Ishikawa (cell line): ENCODE results near the gene TBKBP1.

ENCODE experiments used
- CEBPB ChIP-seq: IDR thresholded peaks from 2 replicates; pipeline ENCODE4 v1.6.1; 2012
- CREB1 ChIP-seq: IDR thresholded peaks from 2 replicates; pipeline ENCODE4 v1.6.1; 2012; ENCODE audit warnings: low read depth
- EGR1 ChIP-seq: IDR thresholded peaks from 2 replicates; pipeline ENCODE4 v1.6.1; 2012
- EP300 ChIP-seq: IDR thresholded peaks from 2 replicates; pipeline ENCODE4 v1.6.1; 2012; ENCODE audit warnings: borderline replicate concordance
- FOXM1 ChIP-seq: IDR thresholded peaks from 2 replicates; pipeline ENCODE4 v1.6.1; 2012; ENCODE audit warnings: low read depth, borderline replicate concordance
- NFIC ChIP-seq: IDR thresholded peaks from 2 replicates; pipeline ENCODE4 v1.6.1; 2012
- RAD21 ChIP-seq: IDR thresholded peaks from 2 replicates; pipeline ENCODE4 v1.6.1; 2012; ENCODE audit warnings: low read depth
- TAF1 ChIP-seq: IDR thresholded peaks from 2 replicates; pipeline ENCODE4 v1.6.1; 2012; ENCODE audit warnings: low read depth, mild to moderate bottlenecking
- TCF12 ChIP-seq: IDR thresholded peaks from 2 replicates; pipeline ENCODE4 v1.6.1; 2012; ENCODE audit warnings: low read depth
- TEAD4 ChIP-seq: IDR thresholded peaks from 2 replicates; pipeline ENCODE4 v1.6.1; 2012
- YY1 ChIP-seq: IDR thresholded peaks from 2 replicates; pipeline ENCODE4 v1.6.1; 2012; ENCODE audit warnings: low read depth
- ZBTB7A ChIP-seq: IDR thresholded peaks from 2 replicates; pipeline ENCODE4 v1.6.1; 2012; ENCODE audit warnings: low read depth
- TF ChIP-seq, protein P1 (sequence below): IDR thresholded peaks from 2 replicates; pipeline ENCODE4 v1.6.1; 2012
- TF ChIP-seq, protein P2 (sequence below): IDR thresholded peaks from 2 replicates; pipeline ENCODE4 v1.6.1; 2012; ENCODE audit warnings: low read depth, mild to moderate bottlenecking
- TF ChIP-seq, protein P3 (sequence below): IDR thresholded peaks from 2 replicates; pipeline ENCODE4 v1.6.1; 2012

TBKBP1 gene

DNA sequence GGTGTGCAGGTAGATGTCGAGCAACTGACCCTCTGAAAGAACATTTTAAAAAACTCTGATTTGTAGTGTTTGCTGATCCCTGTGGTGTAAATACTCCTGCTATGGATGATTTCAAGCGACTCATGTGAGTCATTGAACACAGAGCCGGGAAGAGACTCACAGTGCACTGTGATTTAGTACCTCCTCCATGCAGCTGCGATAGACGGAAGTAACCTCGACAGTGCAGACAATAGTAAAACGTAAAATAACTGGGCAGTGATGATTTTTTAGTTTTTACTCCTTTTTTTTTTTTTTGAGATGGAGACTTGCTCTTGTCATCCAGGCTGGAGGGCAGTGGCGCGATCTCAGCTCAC lies 47.8 kb downstream of the TBKBP1 start:
- TF ChIP-seq, protein P1, sequence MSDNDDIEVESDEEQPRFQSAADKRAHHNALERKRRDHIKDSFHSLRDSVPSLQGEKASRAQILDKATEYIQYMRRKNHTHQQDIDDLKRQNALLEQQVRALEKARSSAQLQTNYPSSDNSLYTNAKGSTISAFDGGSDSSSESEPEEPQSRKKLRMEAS, result no peak
- TF ChIP-seq EGR1 (no peak), TEAD4 (no peak), TAF1 (no peak), CREB1 (no peak), TCF12 (no peak), NFIC (no peak), ZBTB7A (no peak), EP300 (no peak), FOXM1 (no peak), YY1 (no peak), RAD21 (no peak), CEBPB (no peak)
- TF ChIP-seq, protein P2, sequence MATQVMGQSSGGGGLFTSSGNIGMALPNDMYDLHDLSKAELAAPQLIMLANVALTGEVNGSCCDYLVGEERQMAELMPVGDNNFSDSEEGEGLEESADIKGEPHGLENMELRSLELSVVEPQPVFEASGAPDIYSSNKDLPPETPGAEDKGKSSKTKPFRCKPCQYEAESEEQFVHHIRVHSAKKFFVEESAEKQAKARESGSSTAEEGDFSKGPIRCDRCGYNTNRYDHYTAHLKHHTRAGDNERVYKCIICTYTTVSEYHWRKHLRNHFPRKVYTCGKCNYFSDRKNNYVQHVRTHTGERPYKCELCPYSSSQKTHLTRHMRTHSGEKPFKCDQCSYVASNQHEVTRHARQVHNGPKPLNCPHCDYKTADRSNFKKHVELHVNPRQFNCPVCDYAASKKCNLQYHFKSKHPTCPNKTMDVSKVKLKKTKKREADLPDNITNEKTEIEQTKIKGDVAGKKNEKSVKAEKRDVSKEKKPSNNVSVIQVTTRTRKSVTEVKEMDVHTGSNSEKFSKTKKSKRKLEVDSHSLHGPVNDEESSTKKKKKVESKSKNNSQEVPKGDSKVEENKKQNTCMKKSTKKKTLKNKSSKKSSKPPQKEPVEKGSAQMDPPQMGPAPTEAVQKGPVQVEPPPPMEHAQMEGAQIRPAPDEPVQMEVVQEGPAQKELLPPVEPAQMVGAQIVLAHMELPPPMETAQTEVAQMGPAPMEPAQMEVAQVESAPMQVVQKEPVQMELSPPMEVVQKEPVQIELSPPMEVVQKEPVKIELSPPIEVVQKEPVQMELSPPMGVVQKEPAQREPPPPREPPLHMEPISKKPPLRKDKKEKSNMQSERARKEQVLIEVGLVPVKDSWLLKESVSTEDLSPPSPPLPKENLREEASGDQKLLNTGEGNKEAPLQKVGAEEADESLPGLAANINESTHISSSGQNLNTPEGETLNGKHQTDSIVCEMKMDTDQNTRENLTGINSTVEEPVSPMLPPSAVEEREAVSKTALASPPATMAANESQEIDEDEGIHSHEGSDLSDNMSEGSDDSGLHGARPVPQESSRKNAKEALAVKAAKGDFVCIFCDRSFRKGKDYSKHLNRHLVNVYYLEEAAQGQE, result no peak
- TF ChIP-seq, protein P3, sequence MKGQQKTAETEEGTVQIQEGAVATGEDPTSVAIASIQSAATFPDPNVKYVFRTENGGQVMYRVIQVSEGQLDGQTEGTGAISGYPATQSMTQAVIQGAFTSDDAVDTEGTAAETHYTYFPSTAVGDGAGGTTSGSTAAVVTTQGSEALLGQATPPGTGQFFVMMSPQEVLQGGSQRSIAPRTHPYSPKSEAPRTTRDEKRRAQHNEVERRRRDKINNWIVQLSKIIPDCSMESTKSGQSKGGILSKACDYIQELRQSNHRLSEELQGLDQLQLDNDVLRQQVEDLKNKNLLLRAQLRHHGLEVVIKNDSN, result no peak

DNA sequence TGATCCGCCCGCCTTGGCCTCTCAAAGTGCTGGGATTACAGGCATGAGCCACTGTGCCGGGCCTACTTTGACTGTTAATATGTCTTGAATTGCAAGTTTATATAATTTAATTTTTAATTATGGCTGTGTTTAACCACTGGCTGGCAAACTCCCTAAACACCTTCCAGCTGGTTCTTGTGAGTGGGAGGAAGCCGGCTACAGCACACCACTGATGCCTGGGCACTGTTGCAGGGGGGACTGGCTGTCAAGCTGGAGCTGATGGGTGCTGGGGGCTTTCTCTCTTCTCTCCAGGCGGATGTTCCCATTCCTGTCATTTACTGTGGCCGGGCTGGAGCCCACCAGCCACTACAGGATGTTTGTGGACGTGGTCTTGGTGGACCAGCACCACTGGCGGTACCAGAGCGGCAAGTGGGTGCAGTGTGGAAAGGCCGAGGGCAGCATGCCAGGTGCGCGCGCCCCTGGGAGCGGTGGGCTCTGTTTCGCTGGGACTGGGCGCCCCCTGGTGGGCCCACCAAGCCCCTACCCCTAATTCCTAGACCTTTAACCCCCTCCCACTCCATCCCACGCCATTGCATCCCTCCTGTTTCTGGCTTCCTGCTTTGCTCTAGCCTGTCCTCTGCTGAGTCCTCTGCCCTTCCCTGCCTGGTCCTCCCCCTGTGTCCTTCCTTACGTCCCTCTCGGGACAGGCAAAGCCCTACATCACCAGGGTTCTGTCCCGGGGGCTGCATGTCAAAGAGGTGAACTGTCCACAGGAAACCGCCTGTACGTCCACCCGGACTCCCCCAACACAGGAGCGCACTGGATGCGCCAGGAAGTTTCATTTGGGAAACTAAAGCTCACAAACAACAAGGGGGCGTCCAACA lies 48.6 kb downstream of the TBKBP1 start:
- no peak for TF ChIP-seq TCF12
- peak; percentile 37; the same call in 1 of the 2 replicates for TF ChIP-seq RAD21
- TF ChIP-seq YY1, result no peak
- no peak for TF ChIP-seq CEBPB

DNA sequence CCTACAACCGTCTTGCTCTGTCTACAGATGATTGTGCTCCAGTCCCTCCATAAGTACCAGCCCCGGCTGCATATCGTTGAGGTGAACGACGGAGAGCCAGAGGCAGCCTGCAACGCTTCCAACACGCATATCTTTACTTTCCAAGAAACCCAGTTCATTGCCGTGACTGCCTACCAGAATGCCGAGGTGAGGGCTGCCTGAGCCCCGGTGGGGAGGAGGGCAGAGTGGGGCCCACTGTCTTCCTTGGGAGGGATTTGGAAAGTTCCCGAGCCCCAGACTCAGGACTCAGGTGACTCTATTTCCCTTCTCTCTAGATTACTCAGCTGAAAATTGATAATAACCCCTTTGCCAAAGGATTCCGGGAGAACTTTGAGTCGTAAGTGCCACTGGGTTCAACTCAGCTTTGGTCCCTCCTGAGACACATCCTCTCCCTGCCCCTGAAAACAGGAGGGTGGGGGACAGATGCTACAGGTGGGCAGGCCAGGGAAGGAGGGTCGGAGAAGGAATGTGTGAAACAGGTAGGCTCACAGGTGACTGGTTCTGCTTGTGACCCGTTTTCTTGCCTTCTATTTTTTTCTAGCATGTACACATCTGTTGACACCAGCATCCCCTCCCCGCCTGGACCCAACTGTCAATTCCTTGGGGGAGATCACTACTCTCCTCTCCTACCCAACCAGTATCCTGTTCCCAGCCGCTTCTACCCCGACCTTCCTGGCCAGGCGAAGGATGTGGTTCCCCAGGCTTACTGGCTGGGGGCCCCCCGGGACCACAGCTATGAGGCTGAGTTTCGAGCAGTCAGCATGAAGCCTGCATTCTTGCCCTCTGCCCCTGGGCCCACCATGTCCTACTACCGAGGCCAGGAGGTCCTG lies 50.4 kb downstream of the TBKBP1 start:
- TF ChIP-seq CREB1 (no peak), ZBTB7A (no peak), RAD21 (no peak), FOXM1 (no peak), TCF12 (no peak), TAF1 (no peak), YY1 (no peak), TEAD4 (no peak), EGR1 (no peak), EP300 (no peak), CEBPB (no peak), NFIC (no peak)
- TF ChIP-seq, protein P2, result no peak
- TF ChIP-seq, protein P1, result no peak
- TF ChIP-seq, protein P3, result no peak

DNA sequence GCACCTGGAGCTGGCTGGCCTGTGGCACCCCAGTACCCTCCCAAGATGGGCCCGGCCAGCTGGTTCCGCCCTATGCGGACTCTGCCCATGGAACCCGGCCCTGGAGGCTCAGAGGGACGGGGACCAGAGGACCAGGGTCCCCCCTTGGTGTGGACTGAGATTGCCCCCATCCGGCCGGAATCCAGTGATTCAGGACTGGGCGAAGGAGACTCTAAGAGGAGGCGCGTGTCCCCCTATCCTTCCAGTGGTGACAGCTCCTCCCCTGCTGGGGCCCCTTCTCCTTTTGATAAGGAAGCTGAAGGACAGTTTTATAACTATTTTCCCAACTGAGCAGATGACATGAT lies 51.0 kb downstream of the TBKBP1 start:
- TF ChIP-seq EGR1 (no peak), YY1 (no peak), CREB1 (no peak), RAD21 (no peak), FOXM1 (no peak), CEBPB (no peak), EP300 (no peak), NFIC (no peak), TEAD4 (no peak), TAF1 (no peak), ZBTB7A (no peak), TCF12 (no peak)
- TF ChIP-seq, protein P3, result no peak
- TF ChIP-seq, protein P2, result no peak
- TF ChIP-seq, protein P1, result no peak
